Measurements from ENCODE around the gene DPP6.
A peak's percentile ranks its signal among the peaks of the same experiment; 100 is the strongest.

DPP6 gene

GRCh38 chr7:154769001-154769400 lies 716.8 kb downstream of the DPP6 start:
- DNase-seq (ENCODE audit: low read depth in 3 of 3), result no peak

DNA sequence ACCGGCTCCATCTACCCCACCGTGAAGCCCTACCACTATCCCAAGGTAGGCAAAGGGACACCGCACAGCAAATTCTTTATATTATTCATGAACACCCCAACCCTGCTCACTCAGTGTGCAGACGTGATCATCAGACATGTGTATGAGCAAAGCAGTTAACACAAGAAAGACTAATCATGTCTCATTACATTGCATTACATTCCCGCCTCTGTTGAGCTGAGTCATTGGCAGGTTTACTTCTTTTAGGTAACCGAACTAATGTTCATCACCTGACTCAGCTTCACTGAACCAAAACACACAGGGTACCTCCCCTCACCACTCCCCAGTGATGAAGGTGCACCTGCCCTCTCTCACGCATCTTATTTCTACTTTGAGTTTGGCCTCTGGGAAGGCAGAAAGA lies 717.3 kb downstream of the DPP6 start:
- DNase-seq (ENCODE audit: low read depth in 3 of 3), result no peak

- no peak for DNase-seq (ENCODE audit: low read depth in 3 of 3)
Measured at GRCh38 chr7:154770361-154770760, 718.2 kb downstream of the DPP6 start.

DNA sequence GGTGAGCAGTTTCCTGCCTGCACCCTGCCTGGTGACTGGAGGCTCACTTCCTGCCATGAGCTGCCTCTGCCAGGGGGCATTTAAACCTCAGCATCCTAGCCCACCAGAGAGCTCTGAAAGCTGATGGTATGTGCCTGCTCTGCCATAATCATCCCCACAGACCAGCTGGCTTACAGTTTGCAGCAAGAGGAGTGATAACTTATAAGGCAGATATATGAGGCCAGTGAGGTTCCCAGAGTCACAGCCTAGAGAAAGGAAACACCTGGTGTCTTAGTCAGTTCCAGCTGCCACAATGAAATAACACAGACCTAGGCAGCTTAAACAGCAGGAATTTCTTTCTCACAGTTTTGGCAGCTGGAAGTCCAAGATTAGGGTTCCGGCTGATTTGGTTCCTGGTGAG lies 718.8 kb downstream of the DPP6 start:
- no peak for DNase-seq (ENCODE audit: low read depth in 3 of 3)

- DNase-seq (ENCODE audit: low read depth in 3 of 3), result no peak
Measured at GRCh38 chr7:154774303-154774969, 722.2 kb downstream of the DPP6 start.

DNA sequence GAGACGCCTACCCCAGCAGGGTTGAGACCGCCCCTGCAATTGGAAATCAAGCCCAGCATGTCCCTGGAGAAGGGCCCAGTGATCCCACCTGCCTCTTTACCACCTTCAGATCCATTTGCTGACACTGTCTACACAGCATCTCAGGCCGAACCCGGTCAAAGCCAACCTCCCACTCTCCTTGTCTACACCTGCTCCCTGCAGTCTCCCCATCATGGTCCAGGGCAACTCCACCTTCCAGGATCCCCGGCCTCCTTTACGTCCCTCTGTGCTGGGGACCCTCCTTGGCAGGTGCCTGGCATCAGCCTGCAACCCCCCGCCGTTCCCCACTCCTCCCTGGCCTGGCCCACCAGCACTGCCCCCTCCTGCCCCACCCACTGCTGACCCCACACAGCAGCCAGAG lies 723.5 kb downstream of the DPP6 start:
- no peak for DNase-seq (ENCODE audit: low read depth in 3 of 3)

DNA sequence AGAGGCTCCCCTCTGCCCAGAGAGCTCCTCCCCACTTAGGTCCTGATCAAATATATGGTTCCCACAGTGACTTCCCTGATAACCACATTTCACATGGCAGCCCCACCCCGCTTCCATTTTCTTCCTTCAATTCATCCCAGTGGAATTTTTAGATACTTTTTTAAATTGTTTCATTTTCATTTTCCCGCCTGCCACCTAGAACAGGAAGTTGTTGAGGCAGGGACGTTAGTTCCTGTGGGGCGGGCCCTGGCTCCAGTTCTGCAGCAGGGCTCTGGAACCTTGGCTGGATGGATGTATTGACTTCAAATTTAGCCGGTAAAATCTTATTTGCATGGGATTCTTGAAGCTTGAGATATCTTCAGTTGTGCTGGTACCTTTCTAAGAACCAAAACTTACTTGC lies 724.2 kb downstream of the DPP6 start:
- no peak for DNase-seq (ENCODE audit: low read depth in 3 of 3)

DNA sequence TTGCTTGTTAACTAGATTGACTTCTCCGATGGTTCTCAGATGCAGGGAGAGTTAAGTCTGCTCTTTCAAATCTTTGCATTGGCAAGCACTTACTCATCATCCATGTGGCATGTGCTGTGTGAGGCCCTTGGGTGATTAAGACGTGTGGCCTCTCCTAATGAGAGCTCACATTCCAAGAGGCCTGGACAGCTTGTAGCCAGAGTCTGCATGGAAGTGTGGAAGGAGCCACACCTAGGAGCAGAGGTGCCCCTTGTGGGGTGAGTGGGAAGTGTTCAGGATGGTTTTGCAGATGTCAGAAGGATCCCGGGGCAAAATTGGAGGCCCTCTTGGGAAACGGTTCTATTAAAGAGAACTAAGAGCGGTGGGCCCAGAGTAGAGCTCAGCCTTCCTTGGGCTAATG lies 724.8 kb downstream of the DPP6 start:
- no peak for DNase-seq (ENCODE audit: low read depth in 3 of 3)

DNA sequence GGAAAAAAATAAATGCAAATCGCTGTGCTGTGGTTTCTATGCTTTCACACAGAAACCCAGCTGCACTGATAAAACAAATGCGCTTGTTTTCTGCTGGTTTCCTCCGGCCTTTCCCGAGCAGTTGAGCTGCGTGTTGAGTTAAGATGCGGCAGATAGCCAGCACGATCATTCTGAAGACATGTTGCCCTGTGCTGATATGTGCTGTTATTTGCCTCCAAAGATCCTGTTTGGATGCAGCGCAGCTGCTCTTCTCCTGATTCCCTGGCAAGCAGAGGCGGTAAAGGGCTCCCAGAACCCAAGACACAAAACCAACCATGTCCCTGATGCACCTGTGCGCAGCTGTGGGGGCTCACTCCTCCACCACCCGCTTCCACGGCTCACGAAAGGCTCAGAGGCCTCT lies 725.3 kb downstream of the DPP6 start:
- DNase-seq (ENCODE audit: low read depth in 3 of 3), result no peak

DNA sequence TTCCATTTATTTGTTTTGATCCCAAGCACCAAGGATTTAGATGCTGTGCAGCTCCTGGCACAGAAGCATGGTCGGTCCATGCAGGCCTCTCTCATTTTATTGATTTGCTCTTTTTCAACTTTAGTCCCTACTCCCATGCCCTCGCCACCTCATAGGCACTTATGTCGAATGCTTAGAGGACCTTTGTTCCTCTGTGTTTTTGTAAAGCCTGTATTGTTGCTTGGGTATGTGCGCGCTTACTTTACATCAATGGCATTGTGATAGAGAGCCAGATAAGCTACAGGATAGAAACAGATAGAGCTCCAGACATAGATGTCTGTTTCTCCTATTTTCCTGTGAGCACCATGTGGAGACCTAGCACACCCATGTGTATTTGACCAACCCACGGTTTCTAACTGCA lies 725.7 kb downstream of the DPP6 start:
- no peak for DNase-seq (ENCODE audit: low read depth in 3 of 3)

- no peak for DNase-seq (ENCODE audit: low read depth in 3 of 3)
Measured at GRCh38 chr7:154781369-154782303, 729.4 kb downstream of the DPP6 start.

DNA sequence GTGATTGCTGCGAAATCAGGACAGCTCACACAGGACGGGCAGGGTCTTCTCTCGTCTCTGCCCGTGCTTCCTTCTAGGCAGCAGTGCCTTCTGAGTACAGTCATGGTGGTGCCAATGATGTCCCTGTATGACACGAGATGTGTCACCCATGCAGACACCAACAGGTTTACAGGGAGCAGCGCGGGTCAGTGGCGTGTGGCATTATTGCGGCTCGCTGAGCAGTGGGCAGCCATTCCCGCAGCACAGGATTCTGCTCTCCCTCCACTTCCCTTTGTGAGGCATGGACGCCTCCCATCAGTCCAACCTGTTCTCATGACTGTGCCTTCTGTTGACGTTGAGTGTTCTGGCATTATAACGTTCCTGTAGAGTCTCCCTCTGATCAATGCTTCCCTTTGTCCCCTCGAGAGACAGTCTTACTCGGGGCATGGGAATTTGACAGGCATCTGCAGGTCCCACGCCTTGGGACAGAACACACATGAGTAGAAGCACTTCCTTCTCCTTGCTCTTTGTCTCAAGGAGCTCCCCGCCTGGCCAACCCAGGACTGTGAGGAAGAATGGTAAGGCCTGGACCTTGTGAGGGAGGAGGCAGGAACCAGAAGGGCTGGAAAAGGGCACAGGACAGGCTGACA lies 731.2 kb downstream of the DPP6 start:
- DNase-seq (ENCODE audit: low read depth in 3 of 3), result no peak

GRCh38 chr7:154785898-154786297 lies 733.7 kb downstream of the DPP6 start:
- DNase-seq (ENCODE audit: low read depth in 3 of 3), result no peak

DNA sequence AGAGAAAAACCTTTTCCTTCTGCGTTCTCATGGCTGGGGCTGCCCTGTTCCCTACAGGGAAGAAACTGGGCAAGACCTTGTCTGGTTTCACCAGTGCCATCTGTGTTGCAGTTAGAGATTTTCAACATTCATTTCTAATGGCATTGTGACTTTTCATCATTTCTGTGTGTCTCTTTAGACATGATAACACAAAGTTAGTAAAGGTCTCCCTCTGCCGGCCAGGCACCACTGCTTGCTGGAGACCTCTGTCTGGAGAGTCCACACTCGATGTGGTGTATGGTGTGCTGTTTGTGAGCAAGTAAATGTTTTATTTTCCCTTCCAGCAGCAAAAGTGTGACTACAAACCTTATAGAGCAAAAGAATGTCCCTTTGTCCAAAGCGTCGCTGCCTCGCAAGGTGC lies 737.2 kb downstream of the DPP6 start:
- no peak for DNase-seq (ENCODE audit: low read depth in 3 of 3)

DNA sequence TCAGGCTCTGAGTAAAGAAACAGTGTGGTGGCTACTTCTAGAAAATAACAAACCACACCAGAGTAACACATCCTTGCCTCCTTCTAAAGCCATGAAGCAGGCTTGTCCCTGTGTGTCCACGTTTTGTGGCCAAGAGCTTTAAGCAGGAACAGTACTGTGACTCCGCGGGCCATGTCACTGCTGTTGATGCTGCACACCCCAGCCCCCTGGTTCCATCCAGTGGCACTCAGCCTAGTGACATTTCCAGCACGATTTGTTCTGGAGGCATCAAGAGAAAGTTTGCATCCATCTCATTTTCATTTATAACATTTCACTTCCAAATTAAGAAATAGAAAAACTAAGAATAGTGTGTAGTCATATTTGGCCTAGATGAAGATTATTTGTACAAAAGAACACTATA lies 739.4 kb downstream of the DPP6 start:
- DNase-seq (ENCODE audit: low read depth in 3 of 3), result no peak

DNA sequence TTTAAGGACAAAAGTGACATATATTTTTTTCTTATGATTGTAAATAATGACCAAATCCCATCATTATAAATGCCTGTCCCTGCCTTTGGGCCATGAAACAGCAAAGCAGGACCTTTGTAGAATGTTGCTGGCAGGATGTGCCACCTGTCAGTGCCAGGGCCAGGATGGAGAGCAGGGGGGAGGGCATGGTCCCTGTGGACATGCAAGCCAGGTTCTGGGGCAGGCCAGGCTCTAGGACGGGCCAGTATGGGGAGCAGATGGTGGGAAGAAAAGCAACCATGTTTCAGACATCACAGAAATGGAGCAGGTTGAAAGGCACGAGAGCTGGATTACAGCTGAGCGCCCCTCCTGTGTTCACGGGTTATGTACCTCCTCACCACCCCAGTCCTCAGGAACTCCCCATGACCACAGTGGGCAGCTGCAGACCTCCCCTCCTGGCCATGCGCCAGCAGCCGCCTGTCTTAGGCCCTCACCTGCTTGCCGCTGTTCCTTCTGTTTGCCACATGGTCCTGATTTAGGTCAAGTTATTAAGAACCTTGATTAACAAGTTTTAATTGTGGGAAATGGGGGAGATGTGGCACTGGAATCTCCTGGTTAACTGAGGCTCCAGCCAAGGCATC lies 740.3 kb downstream of the DPP6 start:
- DNase-seq (ENCODE audit: low read depth in 3 of 3), result no peak

DNA sequence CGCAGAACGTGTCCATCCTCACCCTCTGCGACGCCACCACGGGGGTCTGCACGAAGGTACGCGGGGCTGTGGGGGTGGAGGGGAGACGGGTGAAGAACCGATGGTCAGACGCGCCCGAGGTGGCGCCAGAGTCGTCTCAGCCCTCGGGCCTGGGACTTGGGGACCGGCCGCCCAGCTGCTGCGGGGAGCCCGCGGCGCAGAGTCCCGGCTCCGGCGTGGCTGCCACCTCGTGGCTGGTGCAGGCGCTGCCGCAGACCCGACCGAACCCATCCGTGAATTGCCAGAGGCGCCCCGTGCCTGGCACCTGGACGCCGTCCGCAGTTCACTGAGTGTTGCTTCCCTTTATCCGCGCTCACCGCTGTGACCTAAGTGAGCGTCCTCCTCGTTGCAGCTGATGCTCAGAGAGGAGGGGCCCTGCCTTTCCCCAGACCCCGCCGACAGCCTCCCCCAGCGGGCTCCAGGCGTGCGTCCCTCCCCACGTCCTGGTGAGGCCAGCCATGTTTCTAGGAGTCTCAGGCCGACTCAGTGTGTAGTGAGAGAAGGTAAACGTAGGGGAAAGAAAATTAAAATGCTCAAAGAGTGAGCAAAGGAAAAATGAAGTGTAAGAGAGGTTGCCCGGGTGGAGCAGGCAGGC lies 742.1 kb downstream of the DPP6 start:
- DNase-seq (ENCODE audit: low read depth in 3 of 3), result peak in 1 of 3 experiments; percentile 25

DNA sequence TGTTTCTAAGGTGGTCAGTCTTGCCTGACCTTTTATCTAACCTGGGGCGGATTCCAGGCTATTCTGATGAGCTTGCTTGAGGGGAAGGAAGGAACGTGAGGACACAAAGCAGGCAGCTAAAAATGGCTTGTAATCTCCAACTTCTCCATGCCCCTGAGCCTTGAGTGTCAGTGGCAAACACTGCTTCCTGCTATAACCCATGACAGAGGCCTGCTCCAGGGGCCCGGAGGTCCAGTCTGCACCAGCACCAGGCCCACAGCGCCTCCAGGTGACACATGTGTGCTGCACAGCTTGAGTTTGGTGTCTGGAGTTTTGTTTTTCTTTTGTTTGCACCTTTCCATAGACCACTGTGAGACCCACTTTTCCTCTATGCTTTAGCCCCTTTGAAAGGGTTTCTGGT lies 742.8 kb downstream of the DPP6 start:
- DNase-seq (ENCODE audit: low read depth in 3 of 3), result no peak

GRCh38 chr7:154795437-154795836 lies 743.2 kb downstream of the DPP6 start:
- DNase-seq (ENCODE audit: low read depth in 3 of 3), result no peak

DNA sequence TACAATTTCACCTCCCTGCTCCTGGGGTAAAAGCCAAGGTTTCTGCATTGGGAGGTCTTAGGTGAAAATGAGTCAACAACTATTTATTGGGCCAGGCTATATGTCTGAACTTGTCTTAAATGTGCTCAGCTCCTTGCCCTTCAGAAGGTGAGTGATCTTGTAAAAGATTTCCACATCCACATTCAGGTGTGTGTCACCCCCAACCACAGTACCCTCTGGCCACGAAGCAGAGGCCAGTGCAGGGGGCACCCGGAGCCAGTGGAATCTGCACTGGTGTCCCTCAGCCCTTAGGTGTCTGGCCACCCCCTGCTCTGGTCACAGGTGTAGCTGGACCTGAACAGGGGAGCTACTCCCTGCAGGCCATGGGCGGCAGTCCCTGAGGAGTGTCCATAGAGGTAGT lies 752.3 kb downstream of the DPP6 start:
- no peak for DNase-seq (ENCODE audit: low read depth in 3 of 3)

GRCh38 chr7:154812027-154812426 lies 759.8 kb downstream of the DPP6 start:
- no peak for DNase-seq (ENCODE audit: low read depth in 3 of 3)
